ENCODE measurements around the gene MLH1.

MLH1 gene

GRCh38 chr3:36981006-36981405 lies 12.3 kb upstream of the MLH1 start:
- DNase-seq (ENCODE audit: low read depth): no peak

DNA sequence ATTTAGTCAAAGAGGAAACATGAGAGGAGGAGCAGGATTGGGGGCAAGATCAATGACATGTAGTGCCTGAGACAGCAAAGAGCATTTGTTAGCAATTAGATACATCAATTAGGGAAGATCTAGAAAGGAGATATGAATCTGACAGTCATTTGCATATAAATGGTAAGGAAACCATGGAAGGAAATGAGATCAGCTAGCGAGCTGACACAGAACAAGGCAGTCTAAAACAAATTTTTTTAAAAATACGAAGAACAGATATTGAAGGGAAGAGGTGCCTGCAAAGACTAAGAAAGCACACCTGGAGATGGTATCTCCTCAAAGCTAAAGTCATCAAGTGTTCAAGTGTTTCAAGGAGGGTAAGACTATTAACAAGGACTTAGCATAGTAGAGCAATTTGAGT lies 5.0 kb upstream of the MLH1 start:
- DNase-seq (ENCODE audit: low read depth): no peak

GRCh38 chr3:36989005-36989404 lies 4.3 kb upstream of the MLH1 start:
- DNase-seq (ENCODE audit: low read depth): no peak

GRCh38 chr3:36989568-36989967 lies 3.8 kb upstream of the MLH1 start:
- DNase-seq (ENCODE audit: low read depth): no peak

DNA sequence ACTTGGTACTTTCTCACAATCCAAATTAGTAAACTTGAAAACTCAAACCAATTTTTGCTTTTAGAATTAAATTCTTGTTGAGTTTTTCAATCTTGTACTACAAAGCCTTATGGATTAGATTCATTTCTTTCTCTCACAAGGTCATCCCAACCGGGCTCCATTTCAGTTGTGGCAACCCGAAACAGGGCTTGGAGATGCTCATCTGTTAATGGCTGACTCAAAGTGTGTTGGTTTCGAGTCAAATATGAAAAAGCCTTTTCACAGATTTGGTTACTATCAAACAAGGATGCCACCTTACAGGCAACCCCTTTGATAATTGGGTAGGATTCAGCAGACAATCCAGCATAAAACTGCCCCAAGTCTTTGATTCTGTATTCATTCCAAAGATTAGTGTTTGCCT lies 2.2 kb upstream of the MLH1 start:
- no peak for DNase-seq (ENCODE audit: low read depth)

- DNase-seq (ENCODE audit: low read depth): no peak
Measured at GRCh38 chr3:36991923-36992805, 1.2 kb upstream of the MLH1 start.

DNA sequence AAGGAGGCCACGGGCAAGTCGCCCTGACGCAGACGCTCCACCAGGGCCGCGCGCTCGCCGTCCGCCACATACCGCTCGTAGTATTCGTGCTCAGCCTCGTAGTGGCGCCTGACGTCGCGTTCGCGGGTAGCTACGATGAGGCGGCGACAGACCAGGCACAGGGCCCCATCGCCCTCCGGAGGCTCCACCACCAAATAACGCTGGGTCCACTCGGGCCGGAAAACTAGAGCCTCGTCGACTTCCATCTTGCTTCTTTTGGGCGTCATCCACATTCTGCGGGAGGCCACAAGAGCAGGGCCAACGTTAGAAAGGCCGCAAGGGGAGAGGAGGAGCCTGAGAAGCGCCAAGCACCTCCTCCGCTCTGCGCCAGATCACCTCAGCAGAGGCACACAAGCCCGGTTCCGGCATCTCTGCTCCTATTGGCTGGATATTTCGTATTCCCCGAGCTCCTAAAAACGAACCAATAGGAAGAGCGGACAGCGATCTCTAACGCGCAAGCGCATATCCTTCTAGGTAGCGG lies 452 bp upstream of the MLH1 start, which contains the start of gene EPM2AIP1:
EPM2AIP1 (minus strand) TSS at position 326 of the 520 bp plus-strand sequence; CDS start at position 272, 54 bp downstream.
- no peak for DNase-seq (ENCODE audit: low read depth)

DNA sequence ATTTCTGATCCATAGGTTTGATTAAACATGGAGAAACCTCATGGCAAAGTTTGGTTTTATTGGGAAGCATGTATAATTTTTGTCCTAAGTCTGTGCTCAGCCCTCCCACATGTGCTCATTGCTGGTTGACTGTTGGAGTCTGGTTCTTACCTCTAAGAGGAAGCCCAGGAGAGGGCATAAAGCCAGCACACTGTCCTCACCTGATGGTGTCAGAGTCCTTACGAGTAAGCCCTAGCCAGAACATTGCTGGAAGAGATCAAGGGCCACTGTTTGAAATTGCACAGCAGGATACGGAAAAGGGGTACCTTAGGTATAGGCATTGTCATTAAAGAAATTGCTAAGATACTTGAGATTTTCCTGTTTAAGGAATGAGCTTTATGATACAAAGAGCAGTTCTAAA lies 21.3 kb downstream of the MLH1 start:
- no peak for DNase-seq (ENCODE audit: low read depth)

DNA sequence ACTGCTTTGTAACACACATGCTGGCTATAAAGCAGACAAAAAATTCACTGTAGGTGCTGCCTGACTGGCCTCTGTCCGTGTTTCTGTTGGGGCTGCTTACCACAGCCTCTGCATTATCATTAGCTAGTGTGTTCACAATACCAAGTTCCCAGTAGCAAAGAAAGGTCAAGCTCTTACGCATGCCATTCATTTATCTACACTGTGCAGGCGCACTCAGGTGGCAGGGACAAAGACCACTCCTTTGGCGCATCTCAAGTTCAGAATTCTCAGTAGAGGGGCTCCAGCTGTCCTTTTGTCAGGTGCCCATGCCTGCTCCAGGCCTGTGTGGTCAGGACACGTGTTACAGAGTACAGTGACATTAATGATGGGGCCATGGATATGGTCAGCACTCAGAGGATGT lies 22.3 kb downstream of the MLH1 start:
- no peak for DNase-seq (ENCODE audit: low read depth)

DNA sequence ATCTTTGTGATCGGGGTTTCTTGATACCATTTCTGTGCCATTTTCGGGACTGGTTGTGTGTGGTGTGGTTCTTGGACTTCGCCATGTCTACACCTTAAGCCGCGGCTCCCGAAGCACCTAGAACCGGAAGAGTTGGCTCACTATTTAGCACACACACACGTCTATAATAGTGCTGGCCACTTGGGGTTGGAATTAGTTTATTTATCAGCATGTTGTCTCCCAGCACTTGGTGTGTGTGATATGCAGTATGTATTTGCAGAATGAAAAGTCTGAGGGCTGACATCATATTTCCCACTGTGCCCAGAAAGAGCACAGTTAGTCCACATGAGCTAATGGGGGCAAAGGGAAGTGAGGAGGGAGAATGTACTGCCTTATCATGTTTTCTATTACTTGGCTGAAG lies 23.6 kb downstream of the MLH1 start:
- DNase-seq (ENCODE audit: low read depth): no peak

DNA sequence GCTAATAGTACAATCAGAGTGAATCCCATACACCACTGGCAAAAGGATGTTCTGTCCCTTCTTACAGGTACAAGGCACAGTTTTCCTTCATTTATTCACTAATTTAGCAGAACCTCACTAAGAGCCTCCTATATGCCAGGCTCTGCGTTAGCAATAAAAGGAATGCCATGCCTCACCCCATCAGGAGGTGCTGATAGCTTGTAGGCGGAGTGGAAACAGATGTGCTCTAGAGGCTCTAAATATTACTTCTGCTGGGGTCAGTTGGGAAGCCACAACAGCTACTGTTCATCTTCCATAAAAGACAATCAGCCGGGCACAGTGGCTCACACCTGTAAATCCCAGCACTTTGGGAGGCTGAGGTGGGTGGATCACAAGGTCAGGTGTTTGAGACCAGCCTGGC lies 24.4 kb downstream of the MLH1 start:
- DNase-seq (ENCODE audit: low read depth): no peak

DNA sequence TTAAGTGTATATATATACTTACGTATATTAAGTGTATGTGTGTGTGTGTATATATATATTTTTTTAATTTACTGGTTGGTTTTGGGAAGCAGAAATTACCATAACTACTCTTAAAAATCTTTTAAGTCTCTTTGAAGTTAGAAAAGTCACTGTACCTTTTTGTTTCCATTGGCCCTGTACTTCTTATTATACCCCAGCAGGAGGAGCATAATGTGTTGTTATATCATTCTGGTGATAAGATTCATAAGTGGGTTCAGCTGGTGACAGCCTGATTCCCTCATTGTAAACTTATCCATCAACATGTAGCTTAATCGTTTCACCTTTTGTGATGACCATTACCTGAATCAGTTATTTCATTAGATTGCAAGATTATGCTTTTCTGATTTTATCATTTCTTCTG lies 30.8 kb downstream of the MLH1 start:
- DNase-seq (ENCODE audit: low read depth): no peak

DNA sequence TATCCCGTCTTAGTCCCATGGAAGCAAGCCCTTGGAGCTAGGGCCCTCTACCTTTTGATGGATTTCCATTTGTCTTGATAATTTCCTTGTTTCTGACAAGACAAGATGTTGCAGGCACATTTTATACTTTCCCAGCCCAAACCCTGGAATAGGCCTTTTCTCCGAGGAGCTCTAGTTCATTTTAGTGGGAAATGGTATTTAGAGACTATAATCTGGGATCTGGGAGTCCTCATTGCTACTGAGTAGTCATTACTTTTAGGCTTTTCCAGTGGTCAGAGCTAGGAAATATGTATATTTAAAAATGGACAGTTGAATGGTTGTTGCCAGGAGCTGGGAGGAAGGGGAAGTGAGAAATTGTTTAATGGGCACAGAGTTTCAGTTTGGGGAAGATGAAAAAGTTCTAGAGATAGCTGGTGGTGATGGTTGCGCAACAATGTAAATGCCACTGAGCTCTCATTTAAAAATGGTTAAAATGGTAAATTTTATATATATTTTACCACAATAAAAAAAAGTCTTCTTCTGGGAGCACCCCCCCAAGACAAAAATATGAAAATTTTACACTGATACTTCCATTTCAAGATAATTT lies 31.6 kb downstream of the MLH1 start:
- DNase-seq (ENCODE audit: low read depth): no peak

DNA sequence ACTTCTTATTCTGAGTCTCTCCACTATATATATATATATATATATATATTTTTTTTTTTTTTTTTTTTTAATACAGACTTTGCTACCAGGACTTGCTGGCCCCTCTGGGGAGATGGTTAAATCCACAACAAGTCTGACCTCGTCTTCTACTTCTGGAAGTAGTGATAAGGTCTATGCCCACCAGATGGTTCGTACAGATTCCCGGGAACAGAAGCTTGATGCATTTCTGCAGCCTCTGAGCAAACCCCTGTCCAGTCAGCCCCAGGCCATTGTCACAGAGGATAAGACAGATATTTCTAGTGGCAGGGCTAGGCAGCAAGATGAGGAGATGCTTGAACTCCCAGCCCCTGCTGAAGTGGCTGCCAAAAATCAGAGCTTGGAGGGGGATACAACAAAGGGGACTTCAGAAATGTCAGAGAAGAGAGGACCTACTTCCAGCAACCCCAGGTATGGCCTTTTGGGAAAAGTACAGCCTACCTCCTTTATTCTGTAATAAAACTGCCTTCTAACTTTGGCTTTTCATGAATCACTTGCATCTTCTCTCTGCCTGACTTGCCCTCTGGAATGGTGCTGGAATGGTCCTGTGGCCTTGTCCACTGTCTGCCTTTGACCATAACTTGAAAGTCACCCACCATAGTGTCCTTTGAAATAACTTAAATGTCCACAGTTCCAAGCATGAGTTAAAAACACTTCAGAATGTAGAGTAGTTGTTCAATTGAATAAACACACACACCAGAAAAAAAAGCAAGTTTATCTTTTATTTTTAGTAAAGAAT lies 32.4 kb downstream of the MLH1 start:
- DNase-seq (ENCODE audit: low read depth): no peak

DNA sequence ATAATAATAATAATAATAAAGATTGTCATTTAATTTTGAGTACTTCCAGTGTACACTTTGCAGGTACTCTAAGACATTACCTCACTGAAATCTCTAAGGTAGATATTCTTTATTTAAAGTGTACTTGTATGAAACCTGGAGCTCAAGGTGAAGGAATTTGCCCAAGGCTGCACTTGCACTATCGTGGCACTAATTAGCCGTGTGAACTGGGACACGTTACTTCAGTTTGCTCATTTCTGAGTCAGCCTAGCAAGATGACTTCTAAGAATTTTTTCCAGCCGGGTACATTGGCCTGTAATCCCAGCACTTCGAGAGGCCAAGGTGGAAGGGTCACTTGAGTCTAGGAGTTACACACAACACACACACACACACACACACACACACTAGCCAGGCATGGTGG lies 33.5 kb downstream of the MLH1 start:
- no peak for DNase-seq (ENCODE audit: low read depth)

DNA sequence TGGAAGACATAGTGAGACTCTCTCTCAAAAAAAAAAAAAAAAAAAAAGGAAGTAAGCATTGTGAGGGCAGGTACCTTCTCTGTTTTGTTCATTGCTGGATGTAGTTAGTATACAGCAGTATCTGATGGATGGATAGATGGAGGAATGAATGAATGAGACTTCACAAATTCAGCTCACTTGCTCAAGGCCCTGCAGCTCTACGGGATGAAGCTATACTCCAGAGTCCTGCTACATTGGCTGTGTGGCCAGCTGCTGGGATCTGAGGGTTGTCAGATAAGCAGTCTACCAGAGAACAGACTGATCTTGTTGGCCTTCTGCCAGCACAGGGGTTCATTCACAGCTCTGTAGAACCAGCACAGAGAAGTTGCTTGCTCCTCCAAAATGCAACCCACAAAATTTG lies 35.0 kb downstream of the MLH1 start:
- DNase-seq (ENCODE audit: low read depth): no peak

- no peak for DNase-seq (ENCODE audit: low read depth)
Measured at GRCh38 chr3:37029111-37029510, 35.8 kb downstream of the MLH1 start.

DNA sequence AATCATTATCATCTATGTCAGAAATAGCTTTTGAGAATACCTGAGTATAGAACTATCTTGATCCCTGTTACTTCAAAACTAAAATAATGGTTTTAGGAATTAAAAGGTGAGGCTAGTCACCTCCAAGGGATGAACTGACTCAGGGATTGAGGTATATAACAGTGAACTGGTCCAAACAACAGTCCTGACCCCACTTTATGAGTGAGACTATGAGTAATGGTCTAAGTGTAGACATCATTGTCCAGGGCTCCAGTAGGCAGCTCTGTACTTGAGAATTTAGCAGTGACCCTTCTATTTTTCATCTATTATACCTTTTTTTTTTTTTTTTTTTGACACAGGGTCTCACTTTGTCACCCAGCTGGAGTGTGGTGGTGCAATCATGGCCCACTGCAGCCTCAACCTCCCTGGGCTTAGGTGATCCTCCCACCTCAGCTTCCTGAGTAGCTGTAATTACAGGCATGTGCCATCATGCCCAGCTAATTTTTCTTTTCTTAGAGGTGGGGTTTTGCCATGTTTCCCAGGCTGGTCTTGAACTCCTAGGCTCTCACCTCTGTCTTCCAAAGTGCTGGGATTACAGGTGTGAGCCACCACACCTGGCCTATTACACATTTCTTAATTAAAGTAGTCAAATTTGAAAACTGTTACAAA lies 36.3 kb downstream of the MLH1 start:
- DNase-seq (ENCODE audit: low read depth): no peak

DNA sequence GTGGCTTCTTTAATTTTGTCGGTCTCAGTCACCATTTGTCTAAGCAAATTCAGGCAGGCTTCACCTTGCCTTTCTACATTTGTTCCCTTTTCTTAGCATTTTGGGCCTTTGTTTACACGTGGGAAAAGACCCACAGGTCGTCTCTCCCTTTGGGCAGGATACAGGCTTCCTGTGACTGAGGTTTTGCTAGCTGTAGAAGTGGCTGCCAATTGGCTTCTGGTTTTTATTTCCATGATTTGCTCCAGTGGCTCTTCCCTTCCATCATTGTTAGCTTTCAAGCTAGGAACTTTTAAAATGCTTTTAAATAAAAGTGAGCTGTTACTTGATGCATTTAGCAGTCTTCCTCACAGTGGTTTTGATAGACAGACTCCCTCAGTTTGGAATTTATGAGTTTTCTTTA lies 37.3 kb downstream of the MLH1 start:
- DNase-seq (ENCODE audit: low read depth): no peak

DNA sequence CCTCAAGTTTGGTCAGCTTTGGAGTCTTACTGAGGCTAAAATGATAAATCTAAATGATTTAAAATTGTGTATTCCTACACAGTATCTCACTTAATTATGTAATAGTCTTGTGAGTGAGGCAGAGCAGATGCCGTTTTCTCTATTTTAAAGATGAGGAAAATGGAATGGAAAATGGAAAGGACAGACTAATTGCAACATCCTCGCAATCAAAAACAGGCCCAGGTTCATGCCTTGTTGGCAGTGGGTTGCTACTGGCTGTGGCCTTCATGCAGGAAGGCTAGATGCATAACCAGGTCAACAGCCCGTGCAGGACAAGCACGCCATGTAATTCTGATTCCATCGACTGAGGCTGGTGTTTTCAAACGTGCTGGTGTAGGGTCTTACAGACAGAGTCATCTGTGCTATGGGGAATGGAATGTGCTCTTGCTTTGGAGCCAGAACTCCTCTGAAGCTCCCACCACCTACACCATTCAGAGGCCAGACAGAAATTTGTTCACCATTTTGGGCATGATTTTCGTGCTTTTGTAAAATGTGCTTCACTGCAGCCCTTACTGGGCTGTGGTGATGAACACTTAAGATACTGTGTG lies 37.9 kb downstream of the MLH1 start:
- DNase-seq (ENCODE audit: low read depth): no peak

- no peak for DNase-seq (ENCODE audit: low read depth)
Measured at GRCh38 chr3:37032961-37033360, 39.6 kb downstream of the MLH1 start.

GRCh38 chr3:37037352-37037751 lies 44.0 kb downstream of the MLH1 start:
- DNase-seq (ENCODE audit: low read depth): no peak

Measured in stimulated activated CD8-positive, alpha-beta memory T cell treated with anti-CD3 and anti-CD28 coated beads, Interleukin-15, amount 100 ng/mL, for 1 hour (primary cell).